Activated T-helper 2 cell treated with anti-CD3 and anti-CD28 coated beads, Interferon-gamma antibody, Interleukin-2, Interleukin-4, amounts not matched to agents 10 μg/mL and 5 μg/mL and 100 μg/mL, durations not matched to agents 14 hours and 24 hours and 36 hours (primary cell): ENCODE results near the gene LIMS1. TPM values are rescaled to one million over a fixed set of nuclear protein-coding genes. Genes with fewer than 3 reads are reported as not detected.
A peak's percentile ranks its signal among the peaks of the same experiment; 100 is the strongest.

ENCODE experiments used
- DNase-seq: peaks from one replicate; pipeline ENCODE4 v3.0.0; 2021; ENCODE audit warnings: low spot score
- H3K27ac Mint-ChIP-seq: one replicate; pipeline ENCODE4 v1.8.0; 2021; ENCODE audit warnings: mixed read lengths
- H3K27me3 Mint-ChIP-seq: one replicate; pipeline ENCODE4 v1.8.0; 2021; ENCODE audit warnings: low read depth, mixed read lengths
- H3K36me3 Mint-ChIP-seq: one replicate; pipeline ENCODE4 v1.8.0; 2021; ENCODE audit warnings: low read depth, mixed read lengths
- H3K4me1 Mint-ChIP-seq: one replicate; pipeline ENCODE4 v1.8.0; 2021; ENCODE audit warnings: low read depth, mixed read lengths
- H3K4me3 Mint-ChIP-seq: one replicate; pipeline ENCODE4 v1.8.0; 2021; ENCODE audit warnings: low read depth, mild to moderate bottlenecking, moderate library complexity, mixed read lengths
- H3K9me3 Mint-ChIP-seq: one replicate; pipeline ENCODE4 v1.8.0; 2021; ENCODE audit warnings: mixed read lengths
- intact Hi-C: fragments of 100-400 bp; cut with micrococcal nuclease; formaldehyde crosslinking; loops from one replicate; pipeline ENCODE4 v1.15.1; 2023
- total RNA-seq: library from RNA; stranded (reverse); gene quantifications from 2 replicates; pipeline ENCODE4 v1.2.3, GENCODE V29; 2022

Gene LIMS1
- total RNA-seq, 1 donor from 2014 or later = 48.4 TPM

DNA sequence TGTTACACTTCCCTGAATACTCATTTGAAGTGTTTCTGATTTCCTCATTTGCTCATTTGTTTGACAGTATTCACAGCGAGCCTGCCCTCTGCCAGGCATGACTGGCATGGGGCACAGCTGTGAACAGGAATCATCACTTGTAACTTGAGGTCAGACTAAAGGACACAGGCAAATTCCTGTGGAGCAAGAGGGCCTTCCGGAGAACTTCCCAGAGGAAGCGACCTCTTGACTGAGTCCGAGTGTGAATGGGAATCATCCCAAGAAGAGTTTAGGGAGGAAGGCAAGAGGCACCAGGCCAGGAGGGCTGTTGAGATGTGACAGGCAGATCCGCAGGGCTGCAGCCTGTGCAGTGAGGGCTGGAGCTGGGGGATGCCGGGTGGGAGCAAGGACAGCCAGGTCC, 45.4 kb downstream of the LIMS1 start:
- Mint-ChIP-seq H3K4me3 (no peak overlapping the region), H3K36me3 (no peaks in the 10 kb centered on the region), H3K27ac (peak overlapping the region; percentile 46), H3K9me3 (no peaks in the 10 kb centered on the region), H3K27me3 (no peaks in the 10 kb centered on the region), H3K4me1 (peaks cover 31% of the 10 kb centered on the region)
- DNase-seq = no peak
- intact Hi-C loops = loop anchor here (5.0 to 10.0 kb wide), 4 partner anchors 47 to 642 kb away; partner anchors contain the start of gene LIMS1

DNA sequence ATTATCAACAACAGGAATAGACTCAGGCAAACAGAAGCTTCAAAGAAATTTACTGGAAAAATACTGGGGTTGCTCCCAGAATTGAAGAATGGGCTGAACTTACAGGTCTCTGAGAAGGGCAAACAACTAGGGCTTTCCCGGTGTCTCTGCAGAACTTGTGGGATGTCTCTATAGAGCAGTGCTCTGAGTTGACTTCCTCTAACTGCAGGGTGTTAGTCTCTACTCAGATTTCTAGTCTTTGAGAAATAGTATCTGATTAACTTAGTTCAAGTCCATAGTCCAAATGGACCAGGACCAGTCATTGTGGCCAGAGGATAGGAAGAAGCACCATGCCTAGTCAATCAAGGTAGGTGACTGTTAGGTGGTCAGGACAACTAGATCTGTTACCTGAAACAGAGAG, 45.8 kb downstream of the LIMS1 start:
- intact Hi-C loops = loop anchor here (5.0 to 10.0 kb wide), 4 partner anchors 48 to 643 kb away; partner anchors contain the start of gene LIMS1
- Mint-ChIP-seq H3K4me1 (peaks cover 29% of the 10 kb centered on the region), H3K4me3 (no peak overlapping the region), H3K9me3 (no peaks in the 10 kb centered on the region), H3K27ac (peak overlapping the region; percentile 83), H3K36me3 (no peaks in the 10 kb centered on the region), H3K27me3 (no peaks in the 10 kb centered on the region)
- no peak for DNase-seq

DNA sequence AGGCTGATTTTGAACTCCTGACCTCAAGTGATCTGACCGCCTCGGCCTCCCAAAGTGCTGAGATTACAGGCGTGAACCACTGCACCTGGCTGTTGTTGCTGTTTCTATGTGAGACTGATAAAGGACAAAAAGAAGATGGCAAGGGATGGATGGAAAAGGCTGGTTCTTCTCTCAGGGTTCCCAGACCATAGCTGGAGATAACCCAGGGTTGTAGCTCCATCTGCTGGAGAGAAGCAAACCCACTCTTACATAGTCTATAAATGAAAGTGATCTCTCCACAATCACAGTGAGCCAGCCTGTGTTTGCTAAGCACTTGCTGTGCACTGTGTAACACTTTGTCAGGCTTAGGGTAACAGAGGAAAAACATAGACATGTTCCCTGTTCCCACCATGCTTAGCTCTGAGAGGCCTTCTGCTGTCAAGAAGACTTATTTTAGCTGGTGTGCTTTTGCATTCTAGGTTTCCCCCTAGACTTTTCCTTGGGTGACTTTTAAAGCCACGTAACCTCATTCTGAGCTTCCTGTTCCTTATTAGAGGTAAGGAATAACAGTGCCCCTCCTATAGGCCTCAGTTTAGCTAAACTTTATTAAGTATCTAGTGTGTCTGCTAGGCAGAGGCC, 49.7 kb downstream of the LIMS1 start:
- intact Hi-C loops = loop anchor here (1.0 to 10.0 kb wide), 6 partner anchors 52 to 647 kb away; partner anchors contain the start of genes GCC2 and LIMS1
- DNase-seq = peak; percentile 24
- H3K4me1 Mint-ChIP-seq = peaks cover 43% of the 10 kb centered on the region
- H3K27ac Mint-ChIP-seq = no peak overlapping the region
- no peaks in the 10 kb centered on the region for H3K9me3 Mint-ChIP-seq
- no peak overlapping the region for H3K4me3 Mint-ChIP-seq
- H3K27me3 Mint-ChIP-seq = no peaks in the 10 kb centered on the region
- H3K36me3 Mint-ChIP-seq = no peaks in the 10 kb centered on the region

DNA sequence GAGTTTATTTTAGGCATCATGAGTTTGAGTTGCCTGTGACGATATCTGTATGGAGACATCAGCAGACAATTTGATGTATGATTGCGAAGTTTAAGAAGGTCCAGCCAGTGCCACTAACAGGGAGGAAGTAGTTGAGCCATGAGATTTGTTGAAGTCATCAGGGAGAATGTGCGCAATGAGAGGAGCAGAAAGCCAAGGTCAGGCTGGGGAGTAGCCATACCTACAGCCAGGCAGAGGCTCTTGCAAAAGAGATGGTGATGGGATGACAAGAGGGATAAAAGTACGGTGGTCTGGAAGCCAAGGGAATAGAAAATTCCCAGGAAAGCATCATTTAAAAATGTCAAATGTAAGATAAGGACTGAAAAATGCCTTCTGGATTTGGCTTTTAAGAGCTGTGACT, 51.2 kb downstream of the LIMS1 start:
- Mint-ChIP-seq H3K4me1 (peaks cover 43% of the 10 kb centered on the region), H3K27me3 (no peaks in the 10 kb centered on the region), H3K9me3 (no peaks in the 10 kb centered on the region), H3K36me3 (no peaks in the 10 kb centered on the region), H3K27ac (no peak overlapping the region), H3K4me3 (no peak overlapping the region)
- DNase-seq = no peak
- intact Hi-C loops = loop anchor here (2.0 to 10.0 kb wide), 3 partner anchors 137 to 391 kb away; partner anchors contain the start of gene GCC2

DNA sequence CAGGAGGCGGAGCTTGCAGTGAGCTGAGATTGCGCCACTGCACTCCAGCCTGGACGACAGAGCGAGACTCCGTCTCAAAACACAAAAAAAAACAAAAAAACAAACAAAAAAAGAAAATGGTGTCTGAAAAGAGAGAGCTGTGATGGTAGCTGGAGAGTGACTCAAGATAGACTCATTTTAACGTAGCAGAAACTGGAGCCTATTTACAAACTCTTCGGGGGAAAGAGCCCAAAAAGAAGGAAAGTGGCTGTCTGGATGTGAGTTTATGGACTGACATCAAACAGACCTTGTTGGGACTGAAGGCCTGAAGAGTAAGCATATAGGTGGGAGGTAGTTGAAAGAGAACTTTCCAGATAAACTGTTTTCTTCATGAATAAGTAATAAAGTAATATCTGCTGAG, 51.8 kb downstream of the LIMS1 start:
- DNase-seq = no peak
- H3K36me3 Mint-ChIP-seq = no peaks in the 10 kb centered on the region
- H3K27ac Mint-ChIP-seq = no peak overlapping the region
- H3K9me3 Mint-ChIP-seq = no peaks in the 10 kb centered on the region
- intact Hi-C loops = loop anchor here (10.0 kb wide), 2 partner anchors 171 to 391 kb away; no protein-coding TSS in a partner anchor
- H3K4me3 Mint-ChIP-seq = no peak overlapping the region
- H3K27me3 Mint-ChIP-seq = no peaks in the 10 kb centered on the region
- H3K4me1 Mint-ChIP-seq = peaks cover 43% of the 10 kb centered on the region

DNA sequence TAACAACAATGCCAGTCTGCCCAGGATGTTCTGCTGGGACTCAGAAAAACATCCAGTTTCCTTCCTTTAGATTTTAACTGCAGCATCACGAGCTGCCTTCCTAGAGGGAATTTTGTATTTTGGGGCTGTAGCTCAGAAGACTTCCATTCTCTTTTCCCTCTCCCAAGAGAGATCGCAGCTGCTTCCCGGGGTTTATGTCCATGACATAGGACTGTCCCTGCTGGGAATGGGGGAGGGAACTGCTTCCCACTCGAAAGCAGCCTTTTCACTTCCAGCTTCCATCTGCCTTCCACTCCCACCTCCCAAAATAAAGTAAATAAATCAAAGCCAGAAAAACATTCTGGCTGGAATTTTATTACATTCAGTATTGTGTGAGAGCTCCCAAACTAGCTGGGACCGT, 52.4 kb downstream of the LIMS1 start:
- Mint-ChIP-seq H3K4me1 (peaks cover 42% of the 10 kb centered on the region), H3K36me3 (no peaks in the 10 kb centered on the region), H3K27me3 (no peaks in the 10 kb centered on the region), H3K27ac (no peak overlapping the region), H3K4me3 (no peak overlapping the region), H3K9me3 (no peaks in the 10 kb centered on the region)
- intact Hi-C loops = loop anchor here (10.0 kb wide), 2 partner anchors 172 to 392 kb away; no protein-coding TSS in a partner anchor
- no peak for DNase-seq

DNA sequence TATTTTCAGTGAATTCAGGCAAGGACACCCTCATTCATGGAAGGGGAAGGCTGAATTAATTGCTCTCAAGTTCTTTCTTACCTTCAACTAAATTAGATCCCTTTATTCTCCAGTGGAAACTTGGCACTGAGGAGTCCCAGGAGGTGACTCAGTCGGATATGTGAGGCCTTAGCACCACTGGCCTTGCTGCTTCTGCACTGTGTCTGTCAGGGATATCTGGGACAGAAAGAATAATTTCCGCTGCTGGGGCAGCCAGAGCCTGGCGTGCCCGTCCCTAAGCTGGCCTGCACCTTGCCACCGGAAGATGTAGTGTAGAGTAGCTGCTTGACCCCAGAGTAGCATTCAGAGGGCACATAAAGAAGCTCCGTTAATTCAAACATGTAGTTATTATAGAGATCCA, 53.4 kb downstream of the LIMS1 start:
- Mint-ChIP-seq H3K27ac (peak overlapping the region; percentile 77), H3K4me3 (no peak overlapping the region), H3K36me3 (no peaks in the 10 kb centered on the region), H3K9me3 (no peaks in the 10 kb centered on the region), H3K27me3 (no peaks in the 10 kb centered on the region), H3K4me1 (peaks cover 46% of the 10 kb centered on the region)
- no peak for DNase-seq
- intact Hi-C loops = loop anchor here (10.0 kb wide), 2 partner anchors 173 to 393 kb away; no protein-coding TSS in a partner anchor

DNA sequence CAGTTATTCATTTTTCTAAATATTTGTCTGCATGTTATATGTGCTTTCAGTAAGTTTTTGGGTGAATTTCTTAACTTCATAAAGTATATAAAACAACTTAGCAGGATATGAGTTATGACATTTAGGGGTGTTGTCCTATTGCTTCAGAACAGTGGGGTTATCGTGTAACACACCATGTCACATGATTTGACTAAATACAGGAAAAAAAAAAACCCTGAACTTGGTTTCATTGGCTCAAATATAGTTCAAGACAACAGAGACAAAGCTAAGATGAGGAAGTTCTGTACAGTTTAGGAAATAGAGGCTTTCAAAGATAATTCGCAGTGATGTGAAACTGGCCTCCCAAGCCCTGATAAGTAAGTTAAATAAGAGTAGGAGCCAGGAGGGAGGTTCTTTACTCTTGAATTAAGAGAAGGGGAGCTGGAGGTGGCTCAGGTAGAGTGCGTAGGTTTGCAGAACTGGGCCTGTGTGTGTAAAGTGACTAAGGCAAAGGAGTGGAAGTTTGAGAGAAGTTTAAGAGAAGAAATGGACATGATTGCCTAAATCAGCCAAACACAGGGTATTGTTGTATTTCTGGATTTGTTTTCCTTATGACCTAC, 53.9 kb downstream of the LIMS1 start:
- H3K4me3 Mint-ChIP-seq = peak overlapping the region; percentile 19
- H3K27me3 Mint-ChIP-seq = no peaks in the 10 kb centered on the region
- peak overlapping the region; percentile 77 for H3K27ac Mint-ChIP-seq
- intact Hi-C loops = loop anchor here (10.0 kb wide), 2 partner anchors 173 to 393 kb away; no protein-coding TSS in a partner anchor
- no peaks in the 10 kb centered on the region for H3K9me3 Mint-ChIP-seq
- no peak for DNase-seq
- no peaks in the 10 kb centered on the region for H3K36me3 Mint-ChIP-seq
- H3K4me1 Mint-ChIP-seq = peaks cover 48% of the 10 kb centered on the region

DNA sequence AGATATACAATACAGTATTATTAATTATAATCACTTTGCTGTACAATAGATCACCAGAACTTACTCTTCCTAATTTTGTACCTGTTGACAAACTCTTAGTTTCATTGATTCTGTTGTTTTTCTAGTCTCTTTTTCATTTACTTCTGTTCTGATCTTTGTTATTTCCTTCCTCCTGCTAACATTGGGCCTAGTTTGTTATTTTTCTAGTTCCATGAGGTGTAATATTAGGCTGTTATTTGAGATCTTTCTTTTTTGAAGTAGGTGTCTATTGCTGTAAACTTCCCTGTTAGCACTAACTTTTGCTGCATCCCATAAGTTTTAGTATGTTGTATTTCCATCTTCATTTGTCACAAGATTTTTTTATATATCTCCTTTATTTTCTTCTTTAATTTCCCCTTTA, 55.1 kb downstream of the LIMS1 start:
- no peaks in the 10 kb centered on the region for H3K27me3 Mint-ChIP-seq
- H3K36me3 Mint-ChIP-seq = no peaks in the 10 kb centered on the region
- intact Hi-C loops = loop anchor here (10.0 kb wide), 2 partner anchors 175 to 395 kb away; no protein-coding TSS in a partner anchor
- no peak overlapping the region for H3K27ac Mint-ChIP-seq
- H3K4me3 Mint-ChIP-seq = no peak overlapping the region
- no peak for DNase-seq
- H3K4me1 Mint-ChIP-seq = peaks cover 53% of the 10 kb centered on the region
- H3K9me3 Mint-ChIP-seq = no peaks in the 10 kb centered on the region

DNA sequence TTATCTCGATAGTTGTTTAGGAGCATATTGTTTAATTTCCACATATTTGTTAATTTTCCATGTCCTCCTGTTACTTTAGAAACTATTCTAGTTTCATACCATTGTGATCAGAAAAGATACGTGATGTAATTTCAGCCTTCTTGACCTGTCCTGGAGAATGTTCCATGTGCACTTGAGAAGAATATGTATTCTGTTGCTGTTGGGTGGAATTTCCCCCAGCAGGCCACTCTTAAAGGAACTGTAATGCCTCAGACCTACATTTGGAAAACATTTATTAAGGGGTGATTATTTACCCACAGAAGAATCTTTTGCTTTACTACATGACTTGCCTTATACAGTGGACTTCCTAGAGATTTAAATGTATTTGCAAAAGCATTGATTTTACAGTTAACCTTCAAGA, 55.5 kb downstream of the LIMS1 start:
- intact Hi-C loops = loop anchor here (10.0 kb wide), 2 partner anchors 175 to 395 kb away; no protein-coding TSS in a partner anchor
- H3K27ac Mint-ChIP-seq = no peak overlapping the region

DNA sequence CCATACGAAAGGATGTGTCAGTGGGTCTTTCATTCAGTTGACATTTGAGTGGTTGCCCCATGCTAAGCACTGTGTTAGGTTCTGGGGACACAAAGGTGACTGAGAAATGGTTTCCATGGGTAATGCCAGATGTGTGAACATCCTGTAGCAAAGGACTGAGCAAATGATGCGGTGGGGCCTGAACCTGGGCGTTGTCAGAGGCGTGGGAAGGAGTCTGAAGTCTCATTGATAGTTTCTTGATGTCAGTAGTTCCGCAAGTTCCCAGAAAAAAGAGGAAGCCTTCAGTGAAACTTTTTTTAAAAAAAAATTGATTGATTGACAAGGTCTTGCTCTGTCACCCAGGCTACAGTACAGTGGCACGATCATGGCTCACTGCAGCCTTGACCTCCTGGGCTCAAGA, 56.9 kb downstream of the LIMS1 start:
- Mint-ChIP-seq H3K27me3 (no peaks in the 10 kb centered on the region), H3K4me1 (peaks cover 68% of the 10 kb centered on the region), H3K9me3 (no peaks in the 10 kb centered on the region), H3K4me3 (no peak overlapping the region), H3K36me3 (no peaks in the 10 kb centered on the region), H3K27ac (peak overlapping the region; percentile 44)
- no peak for DNase-seq
- intact Hi-C loops = no loop called here

More for the DNA sequence above, 55.5 kb downstream of the LIMS1 start:
- Mint-ChIP-seq H3K4me1 (peaks cover 55% of the 10 kb centered on the region), H3K27me3 (no peaks in the 10 kb centered on the region), H3K9me3 (no peaks in the 10 kb centered on the region), H3K36me3 (no peaks in the 10 kb centered on the region), H3K4me3 (no peak overlapping the region)
- DNase-seq = no peak

DNA sequence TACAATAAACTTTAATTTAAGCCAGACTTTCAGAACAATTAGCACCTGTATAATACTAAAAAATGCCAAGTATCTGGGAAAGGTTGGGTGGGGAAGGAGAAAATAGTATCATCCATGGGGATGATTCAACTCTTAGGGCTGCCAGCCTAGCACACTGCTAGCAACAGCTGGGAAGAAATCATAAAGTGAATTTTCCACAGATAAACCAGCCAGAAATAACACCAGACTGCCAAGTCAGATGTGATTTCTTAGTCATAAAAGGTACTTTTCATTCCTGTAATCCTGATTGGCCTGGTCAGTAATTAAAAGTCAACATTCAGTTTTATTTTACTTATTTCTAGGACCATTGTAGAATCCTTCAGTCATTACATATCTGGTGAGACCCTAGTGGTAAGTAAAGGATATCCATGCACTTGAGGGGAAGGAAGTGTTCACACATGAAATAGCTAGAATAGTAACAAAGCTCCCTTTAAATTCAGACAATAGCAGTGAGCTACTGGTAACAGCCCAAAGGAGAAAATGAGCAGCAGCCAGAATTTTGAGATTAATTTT, 59.4 kb downstream of the LIMS1 start:
- intact Hi-C loops = loop anchor here (1.0 to 2.0 kb wide), 4 partner anchors 19 to 125 kb away; partner anchors contain the start of gene RANBP2
- Mint-ChIP-seq H3K4me3 (no peak overlapping the region), H3K27ac (peak overlapping the region; percentile 91), H3K4me1 (peaks cover 57% of the 10 kb centered on the region), H3K9me3 (no peaks in the 10 kb centered on the region), H3K36me3 (no peaks in the 10 kb centered on the region), H3K27me3 (no peaks in the 10 kb centered on the region)
- DNase-seq = no peak
